H1 (cell line): Measurements from ENCODE around the gene TMEM182. TPM values are rescaled to one million over a fixed set of nuclear protein-coding genes. Genes with fewer than 3 reads are reported as not detected.

Experiments used
- CTCF ChIA-PET: fragments of 300-600 bp; sonication (Branson Sonifier 250); formaldehyde crosslinking; loops from one replicate; lab custom pipeline; 2021; ENCODE audit not compliant: partially characterized antibody; lab: Charles Lee
- POLR2A ChIA-PET: fragments of 300-600 bp; sonication (Branson Sonifier 250); formaldehyde crosslinking; loops from one replicate; lab custom pipeline; 2021; ENCODE audit warnings: inconsistent platforms; ENCODE audit not compliant: partially characterized antibody; lab: Charles Lee
- DNase-seq, 2 experiments: peaks; one replicate each; pipeline versions ENCODE4 v3.0.0 to v3.0.0-alpha.2; 2010 to 2022; ENCODE audit warnings: low spot score in 2 of 2, low read depth in 1 of 2, mixed read lengths in 1 of 2
- FAIRE-seq: peaks from 2 replicates; lab custom pipeline; 2011; peaks lifted over from hg19 to GRCh38; lab: Jason Lieb, UNC
- H2AFZ ChIP-seq: 2 replicates; pipeline ENCODE4 v1.8.1; 2012; ENCODE audit warnings: low read length, inconsistent platforms
- H2AK5ac ChIP-seq: 2 replicates; pipeline ENCODE4 v1.6.1; 2013; ENCODE audit warnings: low read depth, low read length
- H2BK120ac ChIP-seq: replicated peaks from 2 replicates; pipeline ENCODE3; 2013; ENCODE audit warnings: low read depth, low read length, inconsistent platforms
- H2BK12ac ChIP-seq: 2 replicates; pipeline ENCODE4 v1.6.1; 2013; ENCODE audit warnings: low read depth, low read length
- H2BK15ac ChIP-seq: 2 replicates; pipeline ENCODE4 v1.6.1; 2013; ENCODE audit warnings: low read length
- H2BK20ac ChIP-seq: 2 replicates; pipeline ENCODE4 v1.6.1; 2013; ENCODE audit warnings: low read length
- H2BK5ac ChIP-seq: 2 replicates; pipeline ENCODE4 v1.6.1; 2013; ENCODE audit warnings: low read depth, low read length
- H3K14ac ChIP-seq: 2 replicates; pipeline ENCODE4 v1.6.1; 2013; ENCODE audit warnings: inconsistent platforms; ENCODE audit not compliant: insufficient read length
- H3K18ac ChIP-seq: 2 replicates; pipeline ENCODE4 v1.6.1; 2013; ENCODE audit warnings: low read length; ENCODE audit errors: extremely low read depth
- H3K23ac ChIP-seq: 2 replicates; pipeline ENCODE4 v1.6.1; 2013; ENCODE audit warnings: inconsistent platforms; ENCODE audit not compliant: insufficient read length
- H3K23me2 ChIP-seq: 2 replicates; pipeline ENCODE4 v1.6.1; 2013; ENCODE audit warnings: low read depth, low read length
- H3K27ac ChIP-seq: 2 replicates; pipeline ENCODE4 v1.6.1; 2011; ENCODE audit warnings: low read depth, low read length, inconsistent platforms
- H3K27me3 ChIP-seq, 4 experiments: replicated peaks in 1 of 4; 1 replicate in 1 of 4; 2 replicates in 3 of 4; pipeline versions ENCODE4 v1.6.1 to v1.8.1; 2011 to 2013; ENCODE audit warnings: low read length in 3 of 4, mild to moderate bottlenecking in 3 of 4, inconsistent platforms in 2 of 4, mixed read lengths in 2 of 4, moderate library complexity in 1 of 4; ENCODE audit not compliant: control insufficient read depth in 3 of 4, insufficient read depth in 3 of 4; ENCODE audit errors: extremely low read depth in 1 of 4
- H3K36me3 ChIP-seq, 4 experiments: 2 replicates each; pipeline versions ENCODE4 v1.6.1 to v1.8.1; 2011 to 2013; ENCODE audit warnings: mild to moderate bottlenecking in 4 of 4, low read length in 3 of 4, moderate library complexity in 2 of 4, control low read depth in 1 of 4, inconsistent platforms in 1 of 4; ENCODE audit not compliant: insufficient read depth in 4 of 4, control insufficient read depth in 2 of 4
- H3K4ac ChIP-seq: replicated peaks from 2 replicates; pipeline ENCODE3; 2013; ENCODE audit warnings: low read length, low read depth, mixed read lengths, inconsistent platforms; ENCODE audit not compliant: insufficient read length
- H3K4me1 ChIP-seq, 4 experiments: replicated peaks in 1 of 4; 1 replicate in 1 of 4; 2 replicates in 3 of 4; pipeline versions ENCODE4 v1.6.1 to v1.8.1; 2011 to 2013; ENCODE audit warnings: low read length in 3 of 4, inconsistent platforms in 2 of 4, mixed read lengths in 1 of 4; ENCODE audit not compliant: insufficient read depth in 4 of 4, control insufficient read depth in 3 of 4
- H3K4me2 ChIP-seq, 2 experiments: 2 replicates each; pipeline versions ENCODE4 v1.6.1 to v1.8.1; 2011 to 2013; ENCODE audit warnings: low read depth in 2 of 2, low read length in 2 of 2, control low read depth in 1 of 2, inconsistent platforms in 1 of 2, mild to moderate bottlenecking in 1 of 2; ENCODE audit not compliant: insufficient read depth in 1 of 2
- H3K4me3 ChIP-seq, 4 experiments: fragments of 200-600, 300-600 bp in 1 of 4; sonication (generic), shearing (Covaris generic), sonication (Bioruptor Twin) in 1 of 4; 2 replicates each; pipeline versions ENCODE4 v1.5.1 to v1.8.1; 2011 to 2016; ENCODE audit warnings: low read length in 4 of 4, low read depth in 3 of 4, control low read depth in 2 of 4, inconsistent platforms in 2 of 4, mild to moderate bottlenecking in 2 of 4, mixed read lengths in 1 of 4, moderate library complexity in 1 of 4; ENCODE audit not compliant: insufficient read depth in 2 of 4; ENCODE audit errors: extremely low read depth in 1 of 4
- H3K56ac ChIP-seq: replicated peaks from 2 replicates; pipeline ENCODE3; 2013; ENCODE audit warnings: low read depth, mild to moderate bottlenecking, mixed read lengths, low read length, inconsistent platforms; ENCODE audit not compliant: insufficient read length
- H3K79me1 ChIP-seq: 2 replicates; pipeline ENCODE4 v1.6.1; 2013; ENCODE audit warnings: low read depth, low read length, control low read depth
- H3K79me2 ChIP-seq, 2 experiments: 2 replicates each; pipeline versions ENCODE4 v1.6.1 to v1.8.1; 2012 to 2013; ENCODE audit warnings: low read length in 2 of 2, mild to moderate bottlenecking in 2 of 2, inconsistent platforms in 1 of 2; ENCODE audit not compliant: insufficient read depth in 2 of 2, control insufficient read depth in 1 of 2
- H3K9ac ChIP-seq, 4 experiments: replicated peaks in 1 of 4; 1 replicate in 1 of 4; 2 replicates in 3 of 4; pipeline versions ENCODE4 v1.6.1 to v1.8.1; 2011 to 2013; ENCODE audit warnings: low read depth in 3 of 4, low read length in 3 of 4, control low read depth in 2 of 4, mild to moderate bottlenecking in 2 of 4, moderate library complexity in 2 of 4, inconsistent platforms in 1 of 4; ENCODE audit errors: extremely low read depth in 1 of 4
- H3K9me3 ChIP-seq, 2 experiments: 2 replicates each; pipeline versions ENCODE4 v1.6.1 to v1.8.1; 2012 to 2013; ENCODE audit warnings: mild to moderate bottlenecking in 2 of 2, moderate library complexity in 2 of 2, control low read depth in 1 of 2, inconsistent platforms in 1 of 2, low read depth in 1 of 2, low read length in 1 of 2, mixed read lengths in 1 of 2; ENCODE audit not compliant: insufficient read depth in 2 of 2
- H4K20me1 ChIP-seq, 2 experiments: replicated peaks in 1 of 2; 2 replicates each; pipeline versions ENCODE3 to v1.8.1; 2011 to 2013; ENCODE audit warnings: inconsistent platforms in 2 of 2, low read length in 2 of 2, mild to moderate bottlenecking in 1 of 2; ENCODE audit not compliant: insufficient read depth in 2 of 2, control insufficient read depth in 1 of 2
- H4K5ac ChIP-seq: 2 replicates; pipeline ENCODE4 v1.6.1; 2013; ENCODE audit warnings: low read length, low read depth, mixed read lengths, inconsistent platforms; ENCODE audit not compliant: insufficient read length
- H4K8ac ChIP-seq: 2 replicates; pipeline ENCODE4 v1.8.0; 2013; ENCODE audit warnings: mild to moderate bottlenecking, moderate library complexity, low read length, inconsistent platforms; ENCODE audit not compliant: insufficient read depth; ENCODE audit errors: extremely low read depth
- H4K91ac ChIP-seq: replicated peaks from 2 replicates; pipeline ENCODE3; 2013; ENCODE audit warnings: low read length, mixed read lengths, inconsistent platforms; ENCODE audit not compliant: insufficient read length
- ATF2 ChIP-seq: IDR thresholded peaks from 2 replicates; pipeline ENCODE4 v1.6.1; 2012; ENCODE audit warnings: low read length, inconsistent platforms
- CEBPB ChIP-seq: IDR thresholded peaks from 2 replicates; pipeline ENCODE4 v1.6.1; 2012; ENCODE audit warnings: low read depth, low read length
- GTF2F1 ChIP-seq: IDR thresholded peaks from 2 replicates; pipeline ENCODE4 v1.6.1; 2012; ENCODE audit warnings: low read depth, low read length, improper control_type of control experiment, borderline replicate concordance
- HDAC6 ChIP-seq: IDR thresholded peaks from one replicate; pipeline ENCODE4 v1.7.1; 2012; ENCODE audit warnings: low read depth, mild to moderate bottlenecking, inconsistent platforms, low read length, moderate library complexity
- KDM5A ChIP-seq: fragments of 200-600 bp; IDR thresholded peaks from 2 replicates; pipeline ENCODE4 v1.7.1; 2012; ENCODE audit warnings: mild to moderate bottlenecking, low read length, inconsistent platforms, mixed read lengths
- SIRT6 ChIP-seq: IDR thresholded peaks from one replicate; pipeline ENCODE4 v1.7.1; 2012; ENCODE audit warnings: low read length, inconsistent platforms
- WGBS, 2 experiments: shearing (Covaris generic) in 1 of 2; methylation state at CpG; one replicate each; pipeline versions ENCODE4 v1.1.6 to v1.1.7; 2013 to 2015; ENCODE audit warnings: low lambda C conversion rate in 2 of 2, mixed read lengths in 2 of 2, inconsistent platforms in 1 of 2, low coverage in 1 of 2, missing lambda C conversion rate in 1 of 2; ENCODE audit not compliant: insufficient replicate concordance in 2 of 2, insufficient coverage in 1 of 2, insufficient read length in 1 of 2; ENCODE audit errors: extremely low coverage in 1 of 2, missing lambda C conversion rate in 1 of 2; 5-methylcytosine and 5-hydroxymethylcytosine counted together
- polyA plus RNA-seq, 7 experiments: library from polyadenylated mRNA; depleted of rRNA in 3 of 7; stranded (reverse) in 5 of 7; unstranded in 2 of 7; fragments of >200 nt in 5 of 7; fragments of 200-250 nt in 2 of 7; gene quantifications; 1 replicate in 5 of 7; 2 replicates in 1 of 7; 4 replicates in 1 of 7; pipeline versions ENCODE4 v1.2.1 to v1.2.3, GENCODE V29; 2011 to 2013; ENCODE audit warnings: missing spikeins in 2 of 7, mixed read lengths in 2 of 7
- total RNA-seq: library from RNA; stranded (reverse); fragmentation: NEBNext Ultra II Directional; extraction: Animal tissue kit (Norgen Biotek cat#: 25700); gene quantifications from 2 replicates; pipeline ENCODE4 v1.2.1, GENCODE V29; 2021

Gene TMEM182
- total and polyA plus RNA-seq, 2 of the 8 experiments (the other 6 are each of a cell fraction or from before 2014, with no cell fraction given): 3.1 to 4.3 TPM

DNA sequence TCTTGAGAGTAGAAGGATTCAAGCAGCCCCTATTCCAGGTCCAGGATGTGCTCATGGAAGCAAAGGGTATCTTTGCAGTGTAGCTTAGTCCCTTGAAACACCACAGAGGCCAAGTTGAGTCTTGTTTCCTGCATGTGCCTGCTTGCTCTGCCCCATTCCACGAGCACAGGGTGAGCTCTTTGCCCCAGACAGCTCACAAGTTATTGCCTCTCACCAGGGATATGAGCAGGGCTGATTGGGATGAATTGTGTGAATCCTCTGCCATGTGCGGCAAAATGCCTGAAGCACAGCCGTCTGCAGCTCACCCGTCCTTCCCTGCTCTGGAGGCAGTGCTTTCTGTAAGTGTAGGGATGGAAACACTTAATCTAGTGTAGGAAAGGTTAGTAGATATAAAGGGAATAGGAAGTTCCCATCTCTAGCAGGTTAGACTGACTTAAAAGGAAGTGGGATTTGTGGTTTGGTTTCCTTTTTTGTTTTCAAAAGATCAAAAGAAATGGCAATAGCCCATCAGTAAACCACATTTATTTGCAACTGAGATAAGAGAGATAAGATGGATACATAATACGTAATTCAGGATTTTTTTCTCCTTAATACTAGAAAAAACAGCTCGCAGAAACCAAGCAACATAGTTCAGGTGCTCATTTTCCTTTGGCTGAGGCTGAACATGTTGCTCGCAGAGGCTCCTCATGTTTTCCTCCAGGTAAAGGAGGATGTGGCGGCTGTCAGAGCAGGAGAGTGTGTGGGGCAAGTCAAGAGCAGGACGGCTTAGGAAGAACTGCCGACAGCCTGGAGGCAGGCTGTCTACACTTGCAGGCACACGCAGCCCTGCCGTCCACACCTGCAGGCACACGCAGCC is 41.4 kb downstream of the TMEM182 start:
- Histone ChIP-seq H2AFZ (no peak overlapping the region), H3K27me3 (no peaks in the 10 kb centered on the region), H2BK20ac (no peak overlapping the region), H3K9ac (no peak overlapping the region), H3K79me2 (no peaks in the 10 kb centered on the region), H2BK15ac (no peak overlapping the region), H3K4ac (no peak overlapping the region), H3K36me3 (peaks cover 0 to 29% (median 5%) of the 10 kb centered on the region in 4 experiments; a peak in 4 of 8 replicates), H4K8ac (no peak overlapping the region), H3K14ac (no peak overlapping the region), H4K91ac (no peak overlapping the region), H3K79me1 (no peaks in the 10 kb centered on the region), H3K23ac (no peak overlapping the region), H3K4me1 (no peaks in the 10 kb centered on the region), H3K9me3 (peaks cover 39 to 43% of the 10 kb centered on the region in 2 experiments), H3K56ac (no peak overlapping the region), H3K18ac (no peak overlapping the region), H3K4me3 (no peak overlapping the region), H4K20me1 (no peaks in the 10 kb centered on the region), H2BK5ac (no peak overlapping the region), H2AK5ac (no peak overlapping the region)
- 89% methylated on average over 13 of the region's 13 CpGs; no CpG with 5 or more reads in 1 of the 2 experiments for WGBS, 2 experiments
- ChIA-PET CTCF (interaction anchor here (1.0 to 8.8 kb wide), 3 partner anchors 37 to 50 kb away, joined by 3 to 122 read pairs (median 3); no protein-coding TSS in a partner anchor), POLR2A (no interaction called here)
- no peak for FAIRE-seq
- TF ChIP-seq KDM5A (no peak), SIRT6 (no peak), GTF2F1 (no peak), ATF2 (no peak), CEBPB (no peak), HDAC6 (no peak)
- TF ChIP-seq, all 59 proteins: peak for 0
- Histone ChIP-seq H3K23me2 (no peaks in the 10 kb centered on the region), H2BK12ac (no peak overlapping the region), H3K4me2 (no peak overlapping the region), H3K27ac (no peak overlapping the region), H4K5ac (no peak overlapping the region), H2BK120ac (no peak overlapping the region)
- no peak for DNase-seq
